H1 (cell line): ENCODE results near the gene SHPK. TPM values are rescaled to one million over a fixed set of nuclear protein-coding genes. Genes with fewer than 3 reads are reported as not detected.

Source experiments
- CTCF ChIA-PET: fragments of 300-600 bp; sonication (Branson Sonifier 250); formaldehyde crosslinking; loops from one replicate; lab custom pipeline; 2021; ENCODE audit not compliant: partially characterized antibody; lab: Charles Lee
- POLR2A ChIA-PET: fragments of 300-600 bp; sonication (Branson Sonifier 250); formaldehyde crosslinking; loops from one replicate; lab custom pipeline; 2021; ENCODE audit warnings: inconsistent platforms; ENCODE audit not compliant: partially characterized antibody; lab: Charles Lee
- DNase-seq, 2 experiments: peaks; one replicate each; pipeline versions ENCODE4 v3.0.0 to v3.0.0-alpha.2; 2010 to 2022; ENCODE audit warnings: low spot score in 2 of 2, low read depth in 1 of 2, mixed read lengths in 1 of 2
- FAIRE-seq: peaks from 2 replicates; lab custom pipeline; 2011; peaks lifted over from hg19 to GRCh38; lab: Jason Lieb, UNC
- H2AFZ ChIP-seq: 2 replicates; pipeline ENCODE4 v1.8.1; 2012; ENCODE audit warnings: low read length, inconsistent platforms
- H2AK5ac ChIP-seq: 2 replicates; pipeline ENCODE4 v1.6.1; 2013; ENCODE audit warnings: low read depth, low read length
- H2BK120ac ChIP-seq: replicated peaks from 2 replicates; pipeline ENCODE3; 2013; ENCODE audit warnings: low read depth, low read length, inconsistent platforms
- H2BK12ac ChIP-seq: 2 replicates; pipeline ENCODE4 v1.6.1; 2013; ENCODE audit warnings: low read depth, low read length
- H2BK15ac ChIP-seq: 2 replicates; pipeline ENCODE4 v1.6.1; 2013; ENCODE audit warnings: low read length
- H2BK20ac ChIP-seq: 2 replicates; pipeline ENCODE4 v1.6.1; 2013; ENCODE audit warnings: low read length
- H2BK5ac ChIP-seq: 2 replicates; pipeline ENCODE4 v1.6.1; 2013; ENCODE audit warnings: low read depth, low read length
- H3K14ac ChIP-seq: 2 replicates; pipeline ENCODE4 v1.6.1; 2013; ENCODE audit warnings: inconsistent platforms; ENCODE audit not compliant: insufficient read length
- H3K18ac ChIP-seq: 2 replicates; pipeline ENCODE4 v1.6.1; 2013; ENCODE audit warnings: low read length; ENCODE audit errors: extremely low read depth
- H3K23ac ChIP-seq: 2 replicates; pipeline ENCODE4 v1.6.1; 2013; ENCODE audit warnings: inconsistent platforms; ENCODE audit not compliant: insufficient read length
- H3K23me2 ChIP-seq: 2 replicates; pipeline ENCODE4 v1.6.1; 2013; ENCODE audit warnings: low read depth, low read length
- H3K27ac ChIP-seq: 2 replicates; pipeline ENCODE4 v1.6.1; 2011; ENCODE audit warnings: low read depth, low read length, inconsistent platforms
- H3K27me3 ChIP-seq, 4 experiments: replicated peaks in 1 of 4; 1 replicate in 1 of 4; 2 replicates in 3 of 4; pipeline versions ENCODE4 v1.6.1 to v1.8.1; 2011 to 2013; ENCODE audit warnings: low read length in 3 of 4, mild to moderate bottlenecking in 3 of 4, inconsistent platforms in 2 of 4, mixed read lengths in 2 of 4, moderate library complexity in 1 of 4; ENCODE audit not compliant: control insufficient read depth in 3 of 4, insufficient read depth in 3 of 4; ENCODE audit errors: extremely low read depth in 1 of 4
- H3K36me3 ChIP-seq, 4 experiments: 2 replicates each; pipeline versions ENCODE4 v1.6.1 to v1.8.1; 2011 to 2013; ENCODE audit warnings: mild to moderate bottlenecking in 4 of 4, low read length in 3 of 4, moderate library complexity in 2 of 4, control low read depth in 1 of 4, inconsistent platforms in 1 of 4; ENCODE audit not compliant: insufficient read depth in 4 of 4, control insufficient read depth in 2 of 4
- H3K4ac ChIP-seq: replicated peaks from 2 replicates; pipeline ENCODE3; 2013; ENCODE audit warnings: low read length, low read depth, mixed read lengths, inconsistent platforms; ENCODE audit not compliant: insufficient read length
- H3K4me1 ChIP-seq, 4 experiments: replicated peaks in 1 of 4; 1 replicate in 1 of 4; 2 replicates in 3 of 4; pipeline versions ENCODE4 v1.6.1 to v1.8.1; 2011 to 2013; ENCODE audit warnings: low read length in 3 of 4, inconsistent platforms in 2 of 4, mixed read lengths in 1 of 4; ENCODE audit not compliant: insufficient read depth in 4 of 4, control insufficient read depth in 3 of 4
- H3K4me2 ChIP-seq, 2 experiments: 2 replicates each; pipeline versions ENCODE4 v1.6.1 to v1.8.1; 2011 to 2013; ENCODE audit warnings: low read depth in 2 of 2, low read length in 2 of 2, control low read depth in 1 of 2, inconsistent platforms in 1 of 2, mild to moderate bottlenecking in 1 of 2; ENCODE audit not compliant: insufficient read depth in 1 of 2
- H3K4me3 ChIP-seq, 4 experiments: fragments of 200-600, 300-600 bp in 1 of 4; sonication (generic), shearing (Covaris generic), sonication (Bioruptor Twin) in 1 of 4; 2 replicates each; pipeline versions ENCODE4 v1.5.1 to v1.8.1; 2011 to 2016; ENCODE audit warnings: low read length in 4 of 4, low read depth in 3 of 4, control low read depth in 2 of 4, inconsistent platforms in 2 of 4, mild to moderate bottlenecking in 2 of 4, mixed read lengths in 1 of 4, moderate library complexity in 1 of 4; ENCODE audit not compliant: insufficient read depth in 2 of 4; ENCODE audit errors: extremely low read depth in 1 of 4
- H3K56ac ChIP-seq: replicated peaks from 2 replicates; pipeline ENCODE3; 2013; ENCODE audit warnings: low read depth, mild to moderate bottlenecking, mixed read lengths, low read length, inconsistent platforms; ENCODE audit not compliant: insufficient read length
- H3K79me1 ChIP-seq: 2 replicates; pipeline ENCODE4 v1.6.1; 2013; ENCODE audit warnings: low read depth, low read length, control low read depth
- H3K79me2 ChIP-seq, 2 experiments: 2 replicates each; pipeline versions ENCODE4 v1.6.1 to v1.8.1; 2012 to 2013; ENCODE audit warnings: low read length in 2 of 2, mild to moderate bottlenecking in 2 of 2, inconsistent platforms in 1 of 2; ENCODE audit not compliant: insufficient read depth in 2 of 2, control insufficient read depth in 1 of 2
- H3K9ac ChIP-seq, 4 experiments: replicated peaks in 1 of 4; 1 replicate in 1 of 4; 2 replicates in 3 of 4; pipeline versions ENCODE4 v1.6.1 to v1.8.1; 2011 to 2013; ENCODE audit warnings: low read depth in 3 of 4, low read length in 3 of 4, control low read depth in 2 of 4, mild to moderate bottlenecking in 2 of 4, moderate library complexity in 2 of 4, inconsistent platforms in 1 of 4; ENCODE audit errors: extremely low read depth in 1 of 4
- H3K9me3 ChIP-seq, 2 experiments: 2 replicates each; pipeline versions ENCODE4 v1.6.1 to v1.8.1; 2012 to 2013; ENCODE audit warnings: mild to moderate bottlenecking in 2 of 2, moderate library complexity in 2 of 2, control low read depth in 1 of 2, inconsistent platforms in 1 of 2, low read depth in 1 of 2, low read length in 1 of 2, mixed read lengths in 1 of 2; ENCODE audit not compliant: insufficient read depth in 2 of 2
- H4K20me1 ChIP-seq, 2 experiments: replicated peaks in 1 of 2; 2 replicates each; pipeline versions ENCODE3 to v1.8.1; 2011 to 2013; ENCODE audit warnings: inconsistent platforms in 2 of 2, low read length in 2 of 2, mild to moderate bottlenecking in 1 of 2; ENCODE audit not compliant: insufficient read depth in 2 of 2, control insufficient read depth in 1 of 2
- H4K5ac ChIP-seq: 2 replicates; pipeline ENCODE4 v1.6.1; 2013; ENCODE audit warnings: low read length, low read depth, mixed read lengths, inconsistent platforms; ENCODE audit not compliant: insufficient read length
- H4K8ac ChIP-seq: 2 replicates; pipeline ENCODE4 v1.8.0; 2013; ENCODE audit warnings: mild to moderate bottlenecking, moderate library complexity, low read length, inconsistent platforms; ENCODE audit not compliant: insufficient read depth; ENCODE audit errors: extremely low read depth
- H4K91ac ChIP-seq: replicated peaks from 2 replicates; pipeline ENCODE3; 2013; ENCODE audit warnings: low read length, mixed read lengths, inconsistent platforms; ENCODE audit not compliant: insufficient read length
- CTBP2 ChIP-seq: IDR thresholded peaks from 2 replicates; pipeline ENCODE4 v1.7.0; 2011; ENCODE audit warnings: borderline replicate concordance, mild to moderate bottlenecking, moderate library complexity, mixed read lengths, low read length; ENCODE audit not compliant: insufficient read depth, insufficient read length
- E2F6 ChIP-seq: IDR thresholded peaks from 2 replicates; pipeline ENCODE4 v1.6.1; 2012; ENCODE audit warnings: inconsistent platforms
- HDAC2 ChIP-seq, 2 experiments: fragments of 300-600 bp in 1 of 2; sonication (generic) in 1 of 2; IDR thresholded peaks; 2 replicates each; pipeline ENCODE4 v1.6.1; 2011 to 2012; ENCODE audit warnings: low read depth in 2 of 2, low read length in 2 of 2, mild to moderate bottlenecking in 2 of 2, moderate library complexity in 2 of 2, borderline replicate concordance in 1 of 2, inconsistent platforms in 1 of 2
- KDM4A ChIP-seq: IDR thresholded peaks from one replicate; pipeline ENCODE4 v1.7.1; 2012; ENCODE audit warnings: low read depth, mild to moderate bottlenecking, moderate library complexity, low read length, inconsistent platforms; ENCODE audit not compliant: severe bottlenecking
- MAFK ChIP-seq: IDR thresholded peaks from 2 replicates; pipeline ENCODE4 v1.6.1; 2012; ENCODE audit warnings: low read depth, mild to moderate bottlenecking, improper control_type of control experiment, low read length
- MAX ChIP-seq: IDR thresholded peaks from 2 replicates; pipeline ENCODE4 v1.6.1; 2012; ENCODE audit warnings: inconsistent platforms
- PHF8 ChIP-seq: fragments of 200-600 bp; sonication (generic); conservative IDR thresholded peaks from 2 replicates; pipeline ENCODE4 v1.7.1; 2012; ENCODE audit warnings: low read depth, mild to moderate bottlenecking, inconsistent platforms, low read length, moderate library complexity
- RFX5 ChIP-seq: IDR thresholded peaks from 2 replicates; pipeline ENCODE4 v1.6.1; 2011; ENCODE audit warnings: low read depth, low read length, improper control_type of control experiment, borderline replicate concordance
- SAP30 ChIP-seq: fragments of 300-600 bp; sonication (generic); IDR thresholded peaks from 2 replicates; pipeline ENCODE4 v1.7.1; 2012; ENCODE audit warnings: low read length, moderate library complexity, mild to moderate bottlenecking, inconsistent platforms; ENCODE audit not compliant: insufficient read depth, insufficient replicate concordance
- SUZ12 ChIP-seq: fragments of 200-600 bp; sonication (generic); IDR thresholded peaks from 2 replicates; pipeline ENCODE4 v1.6.1; 2012; ENCODE audit warnings: mild to moderate bottlenecking, inconsistent platforms, low read length, moderate library complexity, mixed read lengths
- WGBS, 2 experiments: shearing (Covaris generic) in 1 of 2; methylation state at CpG; one replicate each; pipeline versions ENCODE4 v1.1.6 to v1.1.7; 2013 to 2015; ENCODE audit warnings: low lambda C conversion rate in 2 of 2, mixed read lengths in 2 of 2, inconsistent platforms in 1 of 2, low coverage in 1 of 2, missing lambda C conversion rate in 1 of 2; ENCODE audit not compliant: insufficient replicate concordance in 2 of 2, insufficient coverage in 1 of 2, insufficient read length in 1 of 2; ENCODE audit errors: extremely low coverage in 1 of 2, missing lambda C conversion rate in 1 of 2; 5-methylcytosine and 5-hydroxymethylcytosine counted together
- polyA plus RNA-seq, 7 experiments: library from polyadenylated mRNA; depleted of rRNA in 3 of 7; stranded (reverse) in 5 of 7; unstranded in 2 of 7; fragments of >200 nt in 5 of 7; fragments of 200-250 nt in 2 of 7; gene quantifications; 1 replicate in 5 of 7; 2 replicates in 1 of 7; 4 replicates in 1 of 7; pipeline versions ENCODE4 v1.2.1 to v1.2.3, GENCODE V29; 2011 to 2013; ENCODE audit warnings: missing spikeins in 2 of 7, mixed read lengths in 2 of 7
- total RNA-seq: library from RNA; stranded (reverse); fragmentation: NEBNext Ultra II Directional; extraction: Animal tissue kit (Norgen Biotek cat#: 25700); gene quantifications from 2 replicates; pipeline ENCODE4 v1.2.1, GENCODE V29; 2021

The SHPK gene
- total and polyA plus RNA-seq, 2 of the 8 experiments (the other 6 are each of a cell fraction or from before 2014, with no cell fraction given), result 28.6 to 36.7 TPM

- TF ChIP-seq CTBP2 (no peak), E2F6 (0 out of 2 replicates have a peak, but pooled peaks have one; percentile 6), SAP30 (peak; percentile 22), SUZ12 (no peak), PHF8 (peak; percentile 52; the same call in 1 of the 2 replicates), KDM4A (peak; percentile 67), MAFK (no peak), MAX (no peak), HDAC2 (IDR thresholded peaks at IDR 0.05; ENCODE audit: borderline replicate concordance in 1 of 2, low read depth in 2 of 2, low read length in 2 of 2) (no peak; a peak in 1 of 4 replicates), RFX5 (no peak)
- no peak overlapping the region for H2AK5ac ChIP-seq
- H3K23me2 ChIP-seq, result peaks cover 6% of the 10 kb centered on the region; the same call in 1 of the 2 replicates
- H3K4ac ChIP-seq, result no peak overlapping the region
- H3K4me2 ChIP-seq, result peak overlapping the region; percentile 50 to 91
- H3K27me3 ChIP-seq, result no peaks in the 10 kb centered on the region
- CTCF ChIA-PET, result interaction anchor here (0.6 to 2.0 kb wide), 7 partner anchors 10 to 277 kb away, joined by 3 to 8 read pairs (median 3); no protein-coding TSS in a partner anchor
- H3K4me1 ChIP-seq, result peaks cover 0 to 8% (median 5%) of the 10 kb centered on the region in 4 experiments; a peak in 3 of 7 replicates
- H2AFZ ChIP-seq, result peak overlapping the region; percentile 13; the same call in 1 of the 2 replicates
- H2BK15ac ChIP-seq, result no peak overlapping the region
- no peak overlapping the region for H2BK120ac ChIP-seq
- peak overlapping the region; percentile 37 for H4K5ac ChIP-seq
- no peak overlapping the region for H3K18ac ChIP-seq
- H3K9ac ChIP-seq, result peak overlapping the region; percentile 79 to 90 (median 84); a peak in 5 of 7 replicates
- H3K4me3 ChIP-seq, result peak overlapping the region; percentile 87 to 95 (median 88)
- peaks cover 0 to 20% of the 10 kb centered on the region in 2 experiments; a peak in 2 of 4 replicates for H3K79me2 ChIP-seq
- POLR2A ChIA-PET, result interaction anchor here (0.6 to 3.4 kb wide), 10 partner anchors 10 to 146 kb away, joined by 3 to 19 read pairs (median 6); partner anchors contain the start of gene TAX1BP3
- 7% methylated on average over 17 of the region's 31 CpGs; no CpG with 5 or more reads in 1 of the 2 experiments for WGBS, 2 experiments
- H2BK12ac ChIP-seq, result no peak overlapping the region
- H3K14ac ChIP-seq, result no peak overlapping the region
- H3K56ac ChIP-seq, result peak overlapping the region; percentile 46
- no peak for FAIRE-seq
- H3K79me1 ChIP-seq, result peaks cover 6% of the 10 kb centered on the region; the same call in 1 of the 2 replicates
- H3K27ac ChIP-seq, result no peak overlapping the region
- peaks cover 2 to 12% of the 10 kb centered on the region in 2 experiments for H4K20me1 ChIP-seq
- H3K9me3 ChIP-seq, result no peaks in the 10 kb centered on the region
- DNase-seq, result no peak
- H2BK20ac ChIP-seq, result no peak overlapping the region
- H3K36me3 ChIP-seq, result peaks cover 3 to 12% (median 6%) of the 10 kb centered on the region in 4 experiments; a peak in 6 of 8 replicates
- H3K23ac ChIP-seq, result no peak overlapping the region
- no peak overlapping the region for H4K91ac ChIP-seq
- H2BK5ac ChIP-seq, result no peak overlapping the region
- H4K8ac ChIP-seq, result peak overlapping the region; percentile 71
Measured at GRCh38 chr17:3636908-3637373, 891 bp upstream of the SHPK start.
